Fibroblast of mammary gland (primary cell): ENCODE results near the gene ATP13A4.

Experiments used
- DNase-seq: peaks from one replicate; pipeline ENCODE4 v3.0.0-alpha.2; 2010; ENCODE audit warnings: low read depth
- H3K4me3 ChIP-seq: 2 replicates; pipeline ENCODE4 v1.5.1; 2011; ENCODE audit warnings: low read depth, mild to moderate bottlenecking, low read length, moderate library complexity; ENCODE audit not compliant: control insufficient read depth
- TF ChIP-seq, protein P1 (sequence below): conservative IDR thresholded peaks from 2 replicates; pipeline ENCODE4 v1.5.1; 2011; ENCODE audit warnings: low read depth, low read length, inconsistent platforms; ENCODE audit not compliant: control insufficient read depth, insufficient read depth

ATP13A4 gene

GRCh38 chr3:193439423-193439822 is 115.3 kb downstream of the ATP13A4 start:
- TF ChIP-seq, protein P1, sequence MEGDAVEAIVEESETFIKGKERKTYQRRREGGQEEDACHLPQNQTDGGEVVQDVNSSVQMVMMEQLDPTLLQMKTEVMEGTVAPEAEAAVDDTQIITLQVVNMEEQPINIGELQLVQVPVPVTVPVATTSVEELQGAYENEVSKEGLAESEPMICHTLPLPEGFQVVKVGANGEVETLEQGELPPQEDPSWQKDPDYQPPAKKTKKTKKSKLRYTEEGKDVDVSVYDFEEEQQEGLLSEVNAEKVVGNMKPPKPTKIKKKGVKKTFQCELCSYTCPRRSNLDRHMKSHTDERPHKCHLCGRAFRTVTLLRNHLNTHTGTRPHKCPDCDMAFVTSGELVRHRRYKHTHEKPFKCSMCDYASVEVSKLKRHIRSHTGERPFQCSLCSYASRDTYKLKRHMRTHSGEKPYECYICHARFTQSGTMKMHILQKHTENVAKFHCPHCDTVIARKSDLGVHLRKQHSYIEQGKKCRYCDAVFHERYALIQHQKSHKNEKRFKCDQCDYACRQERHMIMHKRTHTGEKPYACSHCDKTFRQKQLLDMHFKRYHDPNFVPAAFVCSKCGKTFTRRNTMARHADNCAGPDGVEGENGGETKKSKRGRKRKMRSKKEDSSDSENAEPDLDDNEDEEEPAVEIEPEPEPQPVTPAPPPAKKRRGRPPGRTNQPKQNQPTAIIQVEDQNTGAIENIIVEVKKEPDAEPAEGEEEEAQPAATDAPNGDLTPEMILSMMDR = no peak
- H3K4me3 ChIP-seq = no peak overlapping the region
- DNase-seq = no peak

DNA sequence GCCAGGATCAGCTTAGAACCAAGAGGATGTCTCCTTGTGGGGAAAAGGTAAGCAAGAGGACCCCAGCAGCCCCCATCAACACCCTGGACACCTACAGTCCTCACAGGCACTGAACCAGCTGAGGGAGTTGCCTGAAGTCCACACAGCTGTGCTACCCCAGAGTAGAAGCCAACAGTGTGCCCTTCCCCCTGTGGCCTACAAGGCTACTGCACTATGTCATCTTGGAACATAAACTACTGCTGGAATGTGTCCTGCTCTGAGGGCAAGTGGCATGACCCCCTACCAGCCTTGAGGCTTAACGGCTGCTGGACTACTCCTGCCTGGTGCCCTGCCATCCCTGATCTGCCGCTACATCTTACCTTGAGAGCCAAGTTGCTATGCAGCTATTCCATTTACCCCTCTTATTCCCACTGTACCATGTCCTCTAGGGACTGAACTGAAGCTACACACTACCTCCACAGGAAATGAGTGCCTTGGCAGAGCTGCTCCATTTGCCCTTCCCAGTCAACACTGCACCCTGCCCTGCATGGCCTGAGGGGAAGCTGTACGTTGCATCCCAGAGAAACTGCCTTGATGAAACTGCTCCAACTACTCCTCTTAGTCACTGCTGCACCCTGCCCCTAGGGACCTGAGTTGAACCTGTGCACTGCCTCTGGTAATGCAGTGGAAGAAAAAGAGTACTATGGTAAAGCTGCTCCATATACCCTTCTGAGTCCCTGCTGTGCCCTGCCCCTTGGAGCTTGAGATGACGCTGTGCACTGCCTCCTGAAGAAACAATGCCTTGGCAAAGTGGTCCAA is 135.9 kb downstream of the ATP13A4 start:
- no peak for DNase-seq
- no peak overlapping the region for H3K4me3 ChIP-seq
- TF ChIP-seq, protein P1 = no peak

DNA sequence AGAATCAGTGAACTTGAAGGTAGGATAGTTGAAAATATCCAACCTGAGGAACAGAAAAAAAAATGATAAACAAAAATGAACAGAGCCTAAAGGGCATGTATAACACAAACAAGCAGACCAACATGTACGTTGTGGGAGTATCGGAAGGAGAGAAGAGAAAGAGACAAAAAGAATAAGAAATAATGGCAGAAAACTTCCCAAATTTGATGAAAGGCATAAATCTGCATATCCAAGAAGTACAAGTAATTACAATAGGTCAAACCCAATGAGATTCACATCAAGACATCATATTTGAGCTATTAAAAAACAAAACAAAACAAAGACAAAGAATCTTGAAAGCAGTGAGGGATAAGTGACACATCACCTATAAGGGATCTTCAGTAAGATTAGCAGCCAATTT is 138.1 kb downstream of the ATP13A4 start:
- TF ChIP-seq, protein P1 = no peak
- H3K4me3 ChIP-seq = no peak overlapping the region
- no peak for DNase-seq

DNA sequence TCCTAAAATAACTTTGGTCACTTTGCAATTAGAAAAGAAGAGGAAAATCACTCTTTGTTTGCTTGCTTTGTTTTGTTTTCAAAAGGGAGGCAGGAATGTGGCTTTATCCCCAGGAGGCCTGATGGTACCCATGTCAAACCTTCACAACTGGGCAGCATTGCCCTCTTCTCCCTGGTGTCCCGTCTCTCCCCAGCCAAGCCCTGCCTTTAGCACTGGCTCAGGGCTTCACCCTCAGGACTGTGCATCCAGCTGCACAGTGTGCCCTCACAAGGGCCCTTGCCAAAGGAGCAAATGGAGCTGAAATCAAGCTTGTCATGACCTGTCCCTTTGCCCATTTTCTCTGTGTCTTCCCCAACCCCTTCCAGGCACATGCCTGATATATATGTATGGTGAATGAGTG is 147.0 kb downstream of the ATP13A4 start:
- no peak for DNase-seq
- TF ChIP-seq, protein P1 = no peak
- no peak overlapping the region for H3K4me3 ChIP-seq

- TF ChIP-seq, protein P1 = no peak
- H3K4me3 ChIP-seq = no peak overlapping the region
- no peak for DNase-seq
Measured at GRCh38 chr3:193407112-193407511, 147.6 kb downstream of the ATP13A4 start.

DNA sequence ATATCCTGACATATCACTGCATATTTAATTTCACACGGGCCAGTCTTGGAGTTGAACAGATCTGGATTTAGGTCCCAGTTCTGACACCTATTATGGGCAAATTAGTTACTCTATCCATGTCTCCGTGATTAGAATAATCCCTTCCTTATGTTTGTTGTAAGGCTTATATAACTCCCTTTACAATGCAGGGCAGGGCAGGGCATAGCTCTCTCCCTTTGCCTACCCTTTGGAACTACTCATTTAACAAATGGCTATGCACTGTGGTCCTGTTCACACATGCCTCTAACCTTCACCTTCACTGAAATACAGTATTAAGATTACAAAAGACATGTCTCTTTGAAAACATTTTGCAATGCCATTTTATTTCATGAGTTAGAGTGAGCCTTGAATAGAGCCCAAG is 151.4 kb downstream of the ATP13A4 start:
- no peak overlapping the region for H3K4me3 ChIP-seq
- TF ChIP-seq, protein P1 = no peak
- no peak for DNase-seq
